ENCODE results near the gene GALNT16.

- no peak for TF ChIP-seq CTCF (IDR thresholded peaks at IDR 0.05)
- TF ChIP-seq POLR2A (IDR thresholded peaks at IDR 0.05), result no peak
Observed at GRCh38 chr14:69325086-69325485, 65.1 kb downstream of the GALNT16 start.

All from heart left ventricle (tissue), 13 donors.